GM18520 (cell line): ENCODE results near the gene TFPI2.

Experiments
- ATAC-seq: cut with Tn5 transposase; IDR thresholded peaks from one replicate; pipeline ENCODE4 v1.9.1; 2021; ENCODE audit not compliant: unreplicated experiment

The TFPI2 gene

DNA sequence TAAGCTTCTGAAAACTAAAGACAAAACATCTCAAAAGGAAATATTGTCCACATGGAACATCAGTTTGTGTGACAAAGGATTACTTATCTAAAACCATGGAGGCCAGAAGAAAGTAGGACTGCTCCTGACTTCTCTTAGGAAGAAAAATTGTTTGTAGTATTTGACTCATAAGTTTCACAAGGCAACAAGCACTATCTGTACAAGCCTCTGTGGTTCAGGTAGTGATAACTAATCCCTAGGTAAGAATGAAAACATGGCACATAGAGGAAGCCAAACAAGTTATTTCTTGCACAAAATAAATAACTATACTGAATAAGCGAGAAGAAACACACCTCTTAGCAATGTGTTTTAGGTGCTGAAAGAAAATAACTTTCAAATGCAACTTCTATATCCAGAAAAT is 30.3 kb downstream of the TFPI2 start:
- ATAC-seq: no peak

DNA sequence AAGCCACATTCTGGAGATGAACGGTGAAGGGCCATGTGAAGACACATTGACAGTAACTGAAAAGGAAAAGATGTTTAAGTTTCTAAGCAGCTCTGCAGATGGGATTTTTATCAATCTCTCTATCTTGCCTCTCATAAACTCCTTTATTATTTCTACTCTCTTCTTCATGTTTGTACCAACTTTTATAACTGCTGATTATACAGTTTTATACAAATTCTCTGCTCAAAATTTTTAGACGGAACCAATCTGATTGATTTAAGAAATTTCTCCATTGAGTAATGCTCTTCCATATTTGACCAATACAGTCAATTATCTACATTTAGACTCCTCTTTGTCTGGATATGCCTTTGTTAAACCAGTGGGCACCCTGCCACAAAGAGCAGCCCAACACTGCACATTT is 31.7 kb downstream of the TFPI2 start:
- no peak for ATAC-seq

GRCh38 chr7:93856323-93856722 is 34.2 kb downstream of the TFPI2 start:
- no peak for ATAC-seq

DNA sequence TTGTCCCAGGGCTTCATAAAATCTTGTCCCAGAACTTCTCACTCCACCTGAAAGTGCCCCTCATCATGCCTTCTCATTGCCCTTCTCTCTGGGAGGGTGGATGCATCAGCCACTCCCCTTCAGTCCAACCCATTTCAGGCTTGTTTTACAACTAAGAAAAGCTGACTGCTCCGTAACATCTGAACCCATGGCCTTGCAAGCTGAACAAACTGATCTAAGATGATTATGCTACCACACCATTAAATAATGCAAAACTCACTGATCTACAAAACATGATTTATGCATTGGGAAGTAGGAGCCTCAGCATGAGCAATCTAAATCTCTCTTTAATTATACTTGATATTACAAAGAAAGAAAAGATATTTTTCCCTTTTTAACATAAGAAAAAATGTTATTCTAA is 34.8 kb downstream of the TFPI2 start:
- ATAC-seq: no peak

GRCh38 chr7:93854480-93854879 is 36.1 kb downstream of the TFPI2 start:
- ATAC-seq: no peak

DNA sequence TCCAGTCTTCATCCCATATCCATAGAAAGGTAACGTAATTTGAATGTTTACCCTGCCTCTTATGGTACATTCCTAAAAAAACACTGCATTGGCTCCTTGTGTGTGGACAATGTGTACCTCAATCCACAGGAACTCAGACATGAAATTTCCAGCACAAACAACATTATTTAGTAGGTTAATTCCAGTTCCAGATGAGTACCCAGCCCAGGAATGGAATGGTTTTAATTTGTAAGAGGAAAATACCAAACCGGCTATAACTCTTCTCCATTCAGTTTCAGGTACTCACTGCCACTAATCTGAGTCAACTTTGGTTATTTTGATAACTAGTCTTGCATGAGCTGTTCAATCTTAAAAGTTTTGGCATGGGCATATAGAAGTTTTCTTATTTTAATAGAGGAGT is 39.0 kb downstream of the TFPI2 start:
- no peak for ATAC-seq

DNA sequence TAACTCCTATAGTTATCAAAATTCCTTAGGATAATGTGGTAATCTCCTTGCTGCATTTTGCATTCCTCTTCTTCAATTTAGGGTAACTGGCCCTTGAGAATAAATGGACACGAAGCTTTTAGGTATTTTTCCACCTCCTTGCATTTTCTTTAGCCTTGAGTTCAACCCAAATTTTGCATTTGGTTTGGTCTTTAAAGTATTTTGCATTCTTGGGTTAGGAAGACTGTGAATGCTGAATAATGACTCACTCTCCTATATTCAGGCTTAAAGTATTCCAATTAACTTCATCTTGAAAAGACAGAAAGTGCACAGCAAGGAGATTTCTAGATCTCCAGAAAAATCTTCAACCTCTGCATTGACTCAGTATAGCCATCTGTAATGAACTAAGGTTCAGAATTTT is 47.3 kb downstream of the TFPI2 start:
- ATAC-seq: no peak

DNA sequence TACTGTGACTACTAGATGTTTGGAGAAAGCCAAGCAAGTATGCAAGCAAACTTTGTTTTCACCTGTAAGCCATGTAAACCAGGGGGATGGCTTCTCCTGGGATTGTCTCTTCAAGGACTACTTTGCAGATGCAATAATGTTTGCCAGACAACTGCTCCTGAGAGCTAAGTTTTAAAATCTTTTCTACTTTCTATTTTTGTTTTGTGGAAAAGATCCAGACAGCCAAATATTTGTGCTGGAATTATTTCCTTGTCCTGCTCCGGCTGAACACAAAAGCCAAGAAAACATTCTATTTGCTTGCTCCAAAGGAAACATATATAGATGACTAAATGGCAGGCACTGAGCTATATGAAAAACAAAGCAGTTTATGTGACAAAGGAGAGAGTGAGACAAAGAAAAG is 51.6 kb downstream of the TFPI2 start:
- no peak for ATAC-seq

DNA sequence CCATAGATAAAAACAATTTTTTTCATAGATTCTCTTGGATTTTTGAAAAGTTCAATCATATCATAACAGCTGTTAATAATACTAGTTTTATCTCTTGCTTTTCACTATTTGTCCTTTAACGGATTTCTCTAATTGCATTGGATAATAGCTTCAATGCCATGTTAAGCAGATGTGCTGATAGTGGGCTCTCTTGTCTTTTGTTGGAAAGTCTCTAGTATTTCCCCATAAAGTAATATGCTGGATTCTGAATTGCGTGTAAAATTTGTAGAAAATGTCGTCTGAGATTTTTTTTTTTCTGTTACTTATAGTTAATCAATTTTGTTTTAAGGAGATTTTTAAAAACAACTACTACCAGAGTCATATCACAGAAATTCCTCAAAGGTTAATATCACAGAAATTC is 53.3 kb downstream of the TFPI2 start:
- no peak for ATAC-seq

DNA sequence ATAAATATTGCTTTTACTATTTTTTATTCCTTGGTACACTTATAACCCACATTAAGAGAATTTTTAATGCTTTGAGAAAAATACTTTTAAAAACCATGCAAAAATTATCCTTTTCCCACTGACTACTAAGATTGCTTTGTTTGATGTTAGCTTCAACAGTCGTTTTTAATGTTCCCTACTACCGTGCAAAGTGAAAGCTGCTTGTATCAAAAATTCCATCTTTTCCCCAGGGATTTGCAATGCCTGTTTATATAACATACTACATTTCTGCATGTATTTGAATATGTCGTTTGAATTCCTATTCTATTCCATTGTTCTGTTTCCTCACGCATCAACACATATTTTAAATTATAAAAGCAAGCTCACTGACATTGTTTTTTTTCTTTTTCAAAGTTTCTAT is 54.4 kb downstream of the TFPI2 start:
- no peak for ATAC-seq

- no peak for ATAC-seq
Observed at GRCh38 chr7:93835702-93836101, 54.9 kb downstream of the TFPI2 start.
